Memory B cell (primary cell): ENCODE data around the gene ATR.
A peak's percentile ranks its signal among the peaks of the same experiment; 100 is the strongest.

Experiments
- ATAC-seq: fragments of 150-1000 bp; cut with Tn5 transposase; 2 replicates; pipeline ENCODE4 v1.10.0; 2021; ENCODE audit warnings: low read depth, mild to moderate bottlenecking, moderate library complexity
- DNase-seq, 2 donors: peaks; one replicate each; pipeline ENCODE4 v3.0.0; 2022; ENCODE audit warnings: low spot score in 2 of 2
- H3K27ac Mint-ChIP-seq: one replicate; pipeline ENCODE4 v1.8.0; 2022; ENCODE audit warnings: mild to moderate bottlenecking, moderate library complexity, mixed read lengths
- H3K27me3 Mint-ChIP-seq: one replicate; pipeline ENCODE4 v1.8.0; 2022; ENCODE audit warnings: mixed read lengths
- H3K36me3 Mint-ChIP-seq: one replicate; pipeline ENCODE4 v1.8.0; 2022; ENCODE audit warnings: mild to moderate bottlenecking, mixed read lengths
- H3K4me1 Mint-ChIP-seq: one replicate; pipeline ENCODE4 v1.8.0; 2022; ENCODE audit warnings: mixed read lengths
- H3K4me3 Mint-ChIP-seq: one replicate; pipeline ENCODE4 v1.8.0; 2022; ENCODE audit warnings: mild to moderate bottlenecking, moderate library complexity, mixed read lengths
- H3K9me3 Mint-ChIP-seq: one replicate; pipeline ENCODE4 v1.8.0; 2022; ENCODE audit warnings: mixed read lengths

Gene ATR

DNA sequence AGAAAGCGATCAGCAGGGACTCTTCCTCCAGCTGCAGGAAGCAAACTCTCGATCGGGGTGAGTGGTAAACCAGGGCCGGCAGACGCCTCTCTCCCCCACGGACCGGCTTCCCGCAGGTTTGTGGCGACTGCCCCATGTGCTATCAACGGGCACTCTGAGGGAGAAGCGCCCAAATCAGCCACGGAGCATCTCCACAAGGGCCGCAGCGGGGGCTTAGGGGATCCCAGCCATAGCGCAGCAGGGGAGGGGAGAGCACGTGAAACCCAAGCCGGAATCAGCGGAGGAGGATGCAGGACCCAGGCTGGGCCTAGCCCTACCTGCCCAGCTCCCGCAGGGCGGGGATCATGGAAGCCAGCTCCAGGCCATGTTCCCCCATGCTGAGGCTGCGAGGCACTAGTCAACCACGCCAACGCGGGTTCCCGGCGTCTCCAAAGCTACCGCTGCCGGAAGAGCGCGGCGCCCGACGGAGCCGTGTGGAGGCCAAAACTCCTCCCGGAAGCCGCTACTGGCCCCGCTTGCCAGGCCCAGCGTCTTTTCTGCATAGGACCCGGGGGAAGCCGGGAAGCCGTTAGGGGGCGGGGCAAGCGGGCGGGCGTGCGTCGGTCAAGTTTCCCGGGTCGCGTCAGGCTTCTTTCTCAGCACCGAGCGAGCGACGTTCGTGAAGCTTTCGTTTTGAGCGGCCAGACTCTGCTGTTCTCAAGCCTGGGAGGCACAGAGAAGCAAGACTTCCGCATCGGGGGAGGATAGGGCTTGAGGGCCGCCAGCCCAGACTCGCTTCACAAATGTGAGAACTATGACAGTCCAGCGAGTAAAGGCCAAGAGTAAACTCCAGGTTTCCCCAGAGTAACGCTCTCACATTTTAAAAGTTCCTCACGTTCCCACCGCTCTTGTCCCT is at the start of gene ATR:
Gene ATR, minus strand, starts transcription at position 405 of the 895 bp plus-strand sequence. Its CDS starts 29 bp downstream, at position 376.
- peak within 1 kb of the TSS; percentile 97 for H3K27ac Mint-ChIP-seq
- DNase-seq (peak; percentile 89 to 90), ATAC-seq (peak; percentile 91)
- H3K27me3 Mint-ChIP-seq = no peaks in the 10 kb centered on the region
- peaks cover 40% of the 10 kb centered on the region for H3K4me1 Mint-ChIP-seq
- H3K4me3 Mint-ChIP-seq = peak within 1 kb of the TSS; percentile 98
- H3K9me3 Mint-ChIP-seq = no peaks in the 10 kb centered on the region
- peaks cover 9% of the 10 kb centered on the region for H3K36me3 Mint-ChIP-seq

DNA sequence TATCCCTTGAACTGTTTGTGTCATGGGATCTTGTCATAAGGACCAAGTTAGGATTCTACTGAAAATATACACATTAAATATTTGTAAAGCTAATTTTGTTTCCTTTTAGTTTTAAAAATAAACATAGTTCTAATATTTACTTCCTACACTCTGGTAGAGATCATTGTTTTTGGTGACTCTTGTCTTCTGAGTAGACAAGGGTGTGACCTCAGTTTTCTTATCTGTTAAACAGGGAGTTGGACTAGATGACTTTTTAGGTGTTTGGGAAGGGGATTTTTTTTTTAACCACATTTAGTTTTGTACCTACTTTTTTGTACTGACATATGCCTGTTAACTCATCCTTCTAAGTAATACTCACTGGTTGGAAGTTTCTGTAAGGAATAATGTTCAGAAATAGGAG is 48.4 kb upstream of the ATR start:
- no peak overlapping the region for H3K27ac Mint-ChIP-seq
- H3K36me3 Mint-ChIP-seq = no peaks in the 10 kb centered on the region
- DNase-seq (no peak), ATAC-seq (no peak)
- H3K27me3 Mint-ChIP-seq = peaks cover 12% of the 10 kb centered on the region
- H3K9me3 Mint-ChIP-seq = no peaks in the 10 kb centered on the region
- no peaks in the 10 kb centered on the region for H3K4me1 Mint-ChIP-seq
- no peak overlapping the region for H3K4me3 Mint-ChIP-seq

DNA sequence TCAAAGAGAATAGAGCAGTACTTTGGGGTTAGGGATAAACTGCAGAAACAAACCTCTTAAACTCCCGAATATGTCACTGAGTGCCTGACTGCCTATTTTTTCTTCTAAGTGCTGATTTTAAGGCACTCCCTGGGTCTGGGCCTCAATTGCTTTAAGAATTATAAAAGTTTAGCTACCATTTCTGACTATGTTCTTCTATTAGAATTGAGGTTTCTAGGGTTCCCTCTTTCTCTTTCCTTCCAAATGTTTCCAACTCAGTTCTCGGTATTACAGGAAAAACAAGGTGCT is 46.6 kb upstream of the ATR start:
- Mint-ChIP-seq H3K27ac (no peak overlapping the region), H3K36me3 (no peaks in the 10 kb centered on the region), H3K9me3 (no peaks in the 10 kb centered on the region)

GRCh38 chr3:142624341-142625152 is 46.0 kb upstream of the ATR start:
- Mint-ChIP-seq H3K4me1 (no peaks in the 10 kb centered on the region), H3K27me3 (peaks cover 8% of the 10 kb centered on the region), H3K27ac (no peak overlapping the region), H3K4me3 (no peak overlapping the region), H3K36me3 (no peaks in the 10 kb centered on the region), H3K9me3 (no peaks in the 10 kb centered on the region)
- ATAC-seq = no peak
- no peak for DNase-seq

More for the DNA sequence above, 46.6 kb upstream of the ATR start:
- DNase-seq (no peak), ATAC-seq (no peak)
- Mint-ChIP-seq H3K4me3 (no peak overlapping the region), H3K4me1 (no peaks in the 10 kb centered on the region), H3K27me3 (peaks cover 10% of the 10 kb centered on the region)

DNA sequence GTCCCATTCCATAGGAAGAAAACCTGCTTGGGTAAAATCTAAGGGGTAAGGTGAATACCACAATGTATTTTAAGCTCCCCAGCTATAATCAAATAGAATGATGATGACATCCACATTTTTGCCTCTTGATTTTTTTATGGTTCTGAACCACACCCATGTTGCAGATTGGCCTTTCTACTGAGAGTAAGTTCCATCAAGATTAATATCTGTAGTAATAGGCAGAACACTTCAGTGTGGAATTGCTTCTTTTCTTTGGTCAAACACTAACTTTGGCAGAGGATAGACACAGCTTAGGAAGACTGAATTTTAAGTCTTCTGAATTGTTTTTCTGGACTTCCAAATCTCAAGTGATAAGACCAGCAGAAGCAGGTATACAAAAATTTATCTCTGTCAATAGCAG is 44.7 kb upstream of the ATR start:
- Mint-ChIP-seq H3K27ac (no peak overlapping the region), H3K27me3 (peaks cover 8% of the 10 kb centered on the region), H3K4me3 (no peak overlapping the region), H3K4me1 (no peaks in the 10 kb centered on the region), H3K9me3 (no peaks in the 10 kb centered on the region), H3K36me3 (no peaks in the 10 kb centered on the region)
- no peak for DNase-seq
- ATAC-seq = no peak

DNA sequence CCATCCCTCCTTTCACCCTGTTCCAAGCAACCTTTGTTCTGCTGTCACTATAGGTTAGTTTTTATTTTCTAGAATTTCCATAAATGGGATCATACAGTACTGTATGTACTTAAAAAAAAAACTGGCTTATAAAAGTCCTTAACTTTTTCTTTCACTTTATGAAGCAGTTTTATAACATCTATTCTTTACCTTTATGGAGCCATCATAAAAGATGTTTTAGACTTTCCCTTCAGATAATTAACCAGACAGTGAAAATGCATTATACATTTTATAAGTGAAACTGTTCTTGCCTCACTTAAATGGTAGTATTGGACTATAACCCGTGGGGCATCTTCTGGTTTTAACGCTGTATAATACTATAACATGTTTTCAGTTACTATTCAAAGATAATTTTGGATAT is 43.9 kb upstream of the ATR start:
- ATAC-seq = no peak
- Mint-ChIP-seq H3K9me3 (no peaks in the 10 kb centered on the region), H3K27ac (no peak overlapping the region), H3K4me1 (no peaks in the 10 kb centered on the region), H3K27me3 (peaks cover 8% of the 10 kb centered on the region), H3K36me3 (no peaks in the 10 kb centered on the region), H3K4me3 (no peak overlapping the region)
- no peak for DNase-seq

GRCh38 chr3:142618917-142619461 is 40.5 kb upstream of the ATR start:
- Mint-ChIP-seq H3K9me3 (no peaks in the 10 kb centered on the region), H3K36me3 (no peaks in the 10 kb centered on the region), H3K4me3 (no peak overlapping the region), H3K4me1 (no peaks in the 10 kb centered on the region), H3K27ac (no peak overlapping the region), H3K27me3 (peaks cover 1% of the 10 kb centered on the region)
- DNase-seq (no peak), ATAC-seq (no peak)

GRCh38 chr3:142615171-142615570 is 36.6 kb upstream of the ATR start:
- DNase-seq (no peak), ATAC-seq (no peak)
- Mint-ChIP-seq H3K27ac (no peak overlapping the region), H3K27me3 (no peaks in the 10 kb centered on the region), H3K4me3 (no peak overlapping the region), H3K4me1 (no peaks in the 10 kb centered on the region), H3K36me3 (no peaks in the 10 kb centered on the region), H3K9me3 (no peaks in the 10 kb centered on the region)

- Mint-ChIP-seq H3K27ac (no peak overlapping the region), H3K4me1 (no peaks in the 10 kb centered on the region), H3K4me3 (no peak overlapping the region), H3K9me3 (no peaks in the 10 kb centered on the region), H3K27me3 (no peaks in the 10 kb centered on the region), H3K36me3 (no peaks in the 10 kb centered on the region)
- ATAC-seq = no peak
- DNase-seq = no peak
Measured at GRCh38 chr3:142614059-142614626, 35.6 kb upstream of the ATR start.

- Mint-ChIP-seq H3K27ac (no peak overlapping the region), H3K4me1 (no peaks in the 10 kb centered on the region), H3K4me3 (no peak overlapping the region), H3K9me3 (no peaks in the 10 kb centered on the region), H3K27me3 (no peaks in the 10 kb centered on the region), H3K36me3 (no peaks in the 10 kb centered on the region)
- DNase-seq = no peak
- ATAC-seq = no peak
Measured at GRCh38 chr3:142613491-142613890, 35.0 kb upstream of the ATR start.

GRCh38 chr3:142611206-142611605 is 32.7 kb upstream of the ATR start:
- H3K4me1 Mint-ChIP-seq = no peaks in the 10 kb centered on the region
- no peak for ATAC-seq
- no peak overlapping the region for H3K27ac Mint-ChIP-seq
- no peaks in the 10 kb centered on the region for H3K36me3 Mint-ChIP-seq
- H3K27me3 Mint-ChIP-seq = no peaks in the 10 kb centered on the region
- H3K4me3 Mint-ChIP-seq = no peak overlapping the region
- DNase-seq = no peak
- H3K9me3 Mint-ChIP-seq = no peaks in the 10 kb centered on the region

DNA sequence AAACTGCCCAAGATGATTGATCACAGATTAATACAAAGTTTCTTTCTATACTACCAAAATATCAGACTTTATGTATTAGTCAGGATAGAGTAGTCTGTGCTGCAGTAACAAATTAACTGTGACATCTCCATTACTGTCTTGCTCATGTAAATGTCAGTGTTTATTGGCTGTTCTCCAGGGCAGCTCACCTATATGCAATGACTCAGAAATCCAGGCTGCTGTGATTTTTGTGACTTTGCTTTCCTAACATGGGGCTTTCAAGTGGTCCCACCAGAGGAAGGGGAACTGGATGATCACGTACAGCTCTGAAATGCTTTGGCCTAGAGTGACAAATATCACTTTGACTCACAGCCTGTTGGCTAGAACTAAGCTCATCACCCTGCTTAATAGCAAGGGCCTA is 30.6 kb upstream of the ATR start:
- Mint-ChIP-seq H3K36me3 (no peaks in the 10 kb centered on the region), H3K9me3 (no peaks in the 10 kb centered on the region), H3K4me1 (no peaks in the 10 kb centered on the region), H3K27ac (no peak overlapping the region), H3K4me3 (no peak overlapping the region), H3K27me3 (no peaks in the 10 kb centered on the region)
- DNase-seq (no peak), ATAC-seq (no peak)

- Mint-ChIP-seq H3K36me3 (no peaks in the 10 kb centered on the region), H3K4me1 (no peaks in the 10 kb centered on the region), H3K27me3 (no peaks in the 10 kb centered on the region), H3K27ac (no peak overlapping the region), H3K9me3 (no peaks in the 10 kb centered on the region), H3K4me3 (no peak overlapping the region)
- ATAC-seq (no peak), DNase-seq (no peak)
Measured at GRCh38 chr3:142608631-142609030, 30.1 kb upstream of the ATR start.

DNA sequence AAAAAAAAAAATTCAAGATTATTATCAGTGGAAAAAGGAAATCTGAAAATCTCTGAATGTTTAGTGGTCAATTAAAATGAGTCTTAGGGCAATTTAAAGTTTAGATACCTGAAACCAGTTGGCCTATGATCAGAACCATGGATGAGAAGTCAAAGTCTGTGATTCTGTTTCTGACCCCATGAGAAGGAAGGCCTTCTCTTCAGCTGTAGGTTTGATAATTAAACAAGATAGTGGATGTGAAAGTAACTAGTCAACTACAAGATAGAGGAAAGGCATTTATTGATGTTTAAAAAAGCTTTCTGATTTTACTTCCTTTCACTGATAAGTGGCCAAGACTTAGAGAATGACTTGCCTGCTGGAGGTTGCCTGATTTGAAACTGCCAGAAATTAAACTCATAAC is 26.4 kb upstream of the ATR start:
- Mint-ChIP-seq H3K4me1 (no peaks in the 10 kb centered on the region), H3K36me3 (no peaks in the 10 kb centered on the region), H3K27me3 (peaks cover 3% of the 10 kb centered on the region), H3K9me3 (no peaks in the 10 kb centered on the region), H3K27ac (no peak overlapping the region), H3K4me3 (no peak overlapping the region)
- DNase-seq (no peak), ATAC-seq (no peak)
